B cell (primary cell): ENCODE data around the gene HNRNPU. TPM values are rescaled to one million over a fixed set of nuclear protein-coding genes. Genes with fewer than 3 reads are reported as not detected.

Experiments
- ATAC-seq: fragments of 200-7000 bp; cut with Tn5 transposase; one replicate; pipeline ENCODE4 v1.10.0; 2021; ENCODE audit warnings: low read depth, mild to moderate bottlenecking, moderate number of reproducible peaks, moderate library complexity
- CTCF ChIA-PET: fragments of 350-600 bp; sonication (Branson Sonifier 250); formaldehyde crosslinking; loops from one replicate; lab custom pipeline; 2021; ENCODE audit warnings: antibody characterized with exemption, inconsistent platforms; lab: Charles Lee
- POLR2A ChIA-PET: fragments of 350-600 bp; sonication (Branson Sonifier 250); formaldehyde crosslinking; loops from one replicate; lab custom pipeline; 2021; ENCODE audit warnings: antibody characterized with exemption; lab: Charles Lee
- DNase-seq: peaks from one replicate; pipeline ENCODE4 v3.0.0; 2013
- H2AFZ ChIP-seq: 2 replicates; pipeline ENCODE4 v1.6.1; 2012; ENCODE audit warnings: mild to moderate bottlenecking, low read depth, low read length; ENCODE audit not compliant: insufficient read depth, poor library complexity, severe bottlenecking
- H3K27ac ChIP-seq, 2 donors: 1 replicate in 1 of 2; 2 replicates in 1 of 2; pipeline ENCODE4 v1.5.1; 2012 to 2013; ENCODE audit warnings: low read length in 2 of 2, mild to moderate bottlenecking in 2 of 2, moderate library complexity in 1 of 2
- H3K27me3 ChIP-seq, 4 experiments: fragments of 200-600 bp in 1 of 4; sonication (generic) in 1 of 4; replicated peaks in 1 of 4; 1 replicate in 2 of 4; 2 replicates in 2 of 4; pipeline versions ENCODE4 v1.6.1 to v1.7.0; 2013 to 2016; ENCODE audit warnings: low read length in 3 of 4, mild to moderate bottlenecking in 2 of 4, mixed read lengths in 1 of 4, moderate library complexity in 1 of 4; ENCODE audit not compliant: insufficient read depth in 4 of 4, control insufficient read depth in 3 of 4; ENCODE audit errors: control extremely low read depth in 1 of 4
- H3K36me3 ChIP-seq, 2 experiments: replicated peaks in 1 of 2; 1 replicate in 1 of 2; 2 replicates in 1 of 2; pipeline versions ENCODE4 v1.6.1 to v1.7.1; 2013; ENCODE audit warnings: low read length in 1 of 2; ENCODE audit not compliant: insufficient read depth in 2 of 2, control insufficient read depth in 1 of 2; ENCODE audit errors: control extremely low read depth in 1 of 2, extremely low read depth in 1 of 2
- H3K4me1 ChIP-seq, 2 donors: fragments of 200-600 bp in 1 of 2; sonication (generic) in 1 of 2; 1 replicate in 1 of 2; 2 replicates in 1 of 2; pipeline versions ENCODE4 v1.5.1 to v1.6.1; 2013 to 2017; ENCODE audit warnings: low read length in 2 of 2; ENCODE audit not compliant: control insufficient read depth in 2 of 2, insufficient read depth in 2 of 2
- H3K4me2 ChIP-seq: replicated peaks from 2 replicates; pipeline ENCODE3; 2012; ENCODE audit warnings: mild to moderate bottlenecking, low read depth, low read length; ENCODE audit not compliant: poor library complexity, severe bottlenecking
- H3K4me3 ChIP-seq, 5 experiments: fragments of 200-600 bp in 1 of 5; sonication (generic) in 1 of 5; 1 replicate in 3 of 5; 2 replicates in 2 of 5; pipeline versions ENCODE4 v1.5.1 to v1.7.0; 2011 to 2016; ENCODE audit warnings: low read length in 4 of 5, mild to moderate bottlenecking in 4 of 5, low read depth in 2 of 5, control low read depth in 1 of 5, moderate library complexity in 1 of 5; ENCODE audit not compliant: insufficient read depth in 1 of 5; ENCODE audit errors: control extremely low read depth in 1 of 5, extremely low read depth in 1 of 5
- H3K79me2 ChIP-seq: fragments of 200-600 bp; sonication (generic); one replicate; pipeline ENCODE4 v1.6.0; 2016; ENCODE audit warnings: low read length; ENCODE audit not compliant: control insufficient read depth, insufficient read depth
- H3K9ac ChIP-seq: fragments of 200-600 bp; sonication (generic); 2 replicates; pipeline ENCODE4 v1.6.1; 2017; ENCODE audit warnings: mild to moderate bottlenecking, low read length, moderate library complexity
- H3K9me3 ChIP-seq, 3 donors: one replicate each; pipeline versions ENCODE4 v1.6.1 to v1.7.1; 2013; ENCODE audit warnings: low read length in 2 of 3; ENCODE audit not compliant: control insufficient read depth in 2 of 3, insufficient read depth in 1 of 3; ENCODE audit errors: control extremely low read depth in 1 of 3
- H4K20me1 ChIP-seq: 2 replicates; pipeline ENCODE4 v1.6.0; 2012; ENCODE audit warnings: mild to moderate bottlenecking, low read length; ENCODE audit not compliant: insufficient read depth, control insufficient read depth, poor library complexity, severe bottlenecking
- H3K27ac Mint-ChIP-seq: one replicate; pipeline ENCODE4 v1.8.0; 2021; ENCODE audit warnings: mixed read lengths
- H3K27me3 Mint-ChIP-seq: one replicate; pipeline ENCODE4 v1.8.0; 2021; ENCODE audit warnings: mixed read lengths
- H3K4me1 Mint-ChIP-seq: one replicate; pipeline ENCODE4 v1.8.0; 2021; ENCODE audit warnings: mixed read lengths
- H3K4me3 Mint-ChIP-seq: one replicate; pipeline ENCODE4 v1.8.0; 2021; ENCODE audit warnings: mixed read lengths
- H3K9me3 Mint-ChIP-seq: one replicate; pipeline ENCODE4 v1.8.0; 2022; ENCODE audit warnings: mixed read lengths; ENCODE audit not compliant: insufficient read depth
- EZH2 ChIP-seq: IDR thresholded peaks from 2 replicates; pipeline ENCODE4 v1.6.1; 2012; ENCODE audit warnings: borderline replicate concordance, low read depth, mild to moderate bottlenecking, moderate library complexity, low read length; ENCODE audit not compliant: insufficient read depth, poor library complexity, severe bottlenecking
- WGBS: methylation state at CpG from one replicate; pipeline ENCODE4 v1.1.5; 2013; ENCODE audit warnings: missing lambda C conversion rate; ENCODE audit not compliant: insufficient coverage; 5-methylcytosine and 5-hydroxymethylcytosine counted together
- intact Hi-C: fragments of 100-400 bp; cut with micrococcal nuclease; formaldehyde crosslinking; loops from one replicate; pipeline ENCODE4 v1.10.0; 2022
- polyA plus RNA-seq: library from polyadenylated mRNA; depleted of rRNA; stranded (reverse); fragments of >200 nt; gene quantifications from 2 replicates; pipeline ENCODE4 v1.2.3, GENCODE V29; 2012
- total RNA-seq, 2 donors: library from RNA; stranded (reverse); fragments of 120-200 nt in 1 of 2; gene quantifications; 1 replicate in 1 of 2; 2 replicates in 1 of 2; pipeline versions ENCODE4 v1.2.3 to v1.2.4, GENCODE V29; 2013 to 2022
- TF ChIP-seq, protein P1 (sequence below): fragments of 200-600 bp; IDR thresholded peaks from one replicate; pipeline ENCODE4 v1.8.0; 2022; ENCODE audit warnings: antibody characterized with exemption, mild to moderate bottlenecking

The HNRNPU gene
- total and polyA plus RNA-seq, 2 donors (not counting 1 experiment from before 2014, with no cell fraction given), result 95.2 to 406 TPM

DNA sequence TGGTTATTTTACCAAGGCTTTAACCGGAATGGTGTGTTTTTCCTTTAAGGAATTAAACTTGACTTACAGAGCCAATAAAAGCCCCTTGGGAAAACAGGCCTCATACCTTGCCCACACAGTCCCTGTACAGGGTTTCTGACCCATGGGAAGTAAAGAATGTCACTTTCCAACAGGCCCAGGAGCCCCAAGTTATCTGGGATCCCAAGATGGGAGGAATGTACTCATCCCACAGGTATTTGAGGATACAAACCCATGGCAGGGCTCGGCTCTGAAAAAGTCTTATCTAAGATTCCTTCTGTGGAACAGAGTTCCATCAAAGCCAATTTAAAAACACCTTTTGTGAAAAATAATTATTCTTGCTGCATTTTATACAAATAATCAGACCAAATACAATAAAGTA, 44.2 kb downstream of the HNRNPU start:
- Histone ChIP-seq H3K79me2 (peaks cover 4% of the 10 kb centered on the region), H3K4me1 (peaks cover 14 to 18% of the 10 kb centered on the region in 2 donors), H3K4me3 (no peak overlapping the region), H2AFZ (no peak overlapping the region), H3K27me3 (no peaks in the 10 kb centered on the region), H3K27ac (no peak overlapping the region), H3K9ac (no peak overlapping the region), H3K9me3 (no peaks in the 10 kb centered on the region), H4K20me1 (no peaks in the 10 kb centered on the region), H3K36me3 (no peaks in the 10 kb centered on the region), H3K4me2 (no peak overlapping the region)
- WGBS, result no CpG with 5 or more reads among the region's 2 CpGs
- Mint-ChIP-seq H3K27me3 (no peaks in the 10 kb centered on the region), H3K27ac (no peak overlapping the region), H3K4me1 (peaks cover 17% of the 10 kb centered on the region), H3K9me3 (no peaks in the 10 kb centered on the region), H3K4me3 (no peak overlapping the region)
- no peak for DNase-seq
- no peak for ATAC-seq
- intact Hi-C loops, result no loop called here
- TF ChIP-seq EZH2, result no peak
- TF ChIP-seq, protein P1, sequence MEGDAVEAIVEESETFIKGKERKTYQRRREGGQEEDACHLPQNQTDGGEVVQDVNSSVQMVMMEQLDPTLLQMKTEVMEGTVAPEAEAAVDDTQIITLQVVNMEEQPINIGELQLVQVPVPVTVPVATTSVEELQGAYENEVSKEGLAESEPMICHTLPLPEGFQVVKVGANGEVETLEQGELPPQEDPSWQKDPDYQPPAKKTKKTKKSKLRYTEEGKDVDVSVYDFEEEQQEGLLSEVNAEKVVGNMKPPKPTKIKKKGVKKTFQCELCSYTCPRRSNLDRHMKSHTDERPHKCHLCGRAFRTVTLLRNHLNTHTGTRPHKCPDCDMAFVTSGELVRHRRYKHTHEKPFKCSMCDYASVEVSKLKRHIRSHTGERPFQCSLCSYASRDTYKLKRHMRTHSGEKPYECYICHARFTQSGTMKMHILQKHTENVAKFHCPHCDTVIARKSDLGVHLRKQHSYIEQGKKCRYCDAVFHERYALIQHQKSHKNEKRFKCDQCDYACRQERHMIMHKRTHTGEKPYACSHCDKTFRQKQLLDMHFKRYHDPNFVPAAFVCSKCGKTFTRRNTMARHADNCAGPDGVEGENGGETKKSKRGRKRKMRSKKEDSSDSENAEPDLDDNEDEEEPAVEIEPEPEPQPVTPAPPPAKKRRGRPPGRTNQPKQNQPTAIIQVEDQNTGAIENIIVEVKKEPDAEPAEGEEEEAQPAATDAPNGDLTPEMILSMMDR, result no peak
- CTCF ChIA-PET, result interaction anchor here (1.1 kb wide), 1 partner anchor 222 kb away, joined by 5 read pairs; no protein-coding TSS in a partner anchor
- POLR2A ChIA-PET, result no interaction called here

DNA sequence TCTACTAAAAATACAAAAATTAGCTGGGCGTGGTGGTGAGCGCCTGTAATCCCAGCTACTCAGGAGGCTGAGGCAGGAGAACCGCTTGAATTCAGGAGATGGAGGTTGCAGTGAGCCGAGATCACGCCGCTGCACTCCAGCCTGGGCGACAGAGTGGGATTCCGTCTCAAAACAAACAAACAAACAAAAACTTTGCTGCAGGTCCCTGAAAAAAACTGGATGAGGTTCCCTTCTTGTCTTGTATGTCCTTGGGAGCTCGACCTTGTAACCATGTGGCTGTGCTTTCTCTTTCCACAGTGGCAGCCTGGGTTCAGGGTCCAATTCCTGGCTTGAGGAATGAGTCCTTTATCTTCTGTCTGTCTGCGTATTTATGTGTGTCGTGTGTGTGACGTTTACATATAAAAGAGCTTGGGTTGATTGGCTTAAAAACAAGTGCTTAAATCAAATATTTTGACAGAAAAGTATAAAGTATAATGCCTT, 46.9 kb downstream of the HNRNPU start:
- intact Hi-C loops, result loop anchor here (5.0 kb wide), 1 partner anchor 165 kb away; the partner anchor contains the start of gene DESI2

More for the DNA sequence above, 46.9 kb downstream of the HNRNPU start:
- Histone ChIP-seq H3K79me2 (peaks cover 4% of the 10 kb centered on the region), H3K27me3 (no peaks in the 10 kb centered on the region), H3K4me3 (no peak overlapping the region), H3K36me3 (no peaks in the 10 kb centered on the region), H3K9me3 (no peaks in the 10 kb centered on the region), H3K9ac (no peak overlapping the region), H3K4me2 (no peak overlapping the region), H4K20me1 (no peaks in the 10 kb centered on the region), H2AFZ (no peak overlapping the region), H3K4me1 (peaks cover 20 to 28% of the 10 kb centered on the region in 2 donors), H3K27ac (no peak overlapping the region)
- POLR2A ChIA-PET, result interaction anchor here (0.5 to 3.6 kb wide), 3 partner anchors 13 to 46 kb away, joined by 3 to 26 read pairs (median 4); partner anchors contain the start of gene COX20
- CTCF ChIA-PET, result no interaction called here
- Mint-ChIP-seq H3K9me3 (no peaks in the 10 kb centered on the region), H3K4me3 (peak overlapping the region; percentile 45), H3K27me3 (no peaks in the 10 kb centered on the region), H3K4me1 (peaks cover 27% of the 10 kb centered on the region), H3K27ac (no peak overlapping the region)
- no peak for ATAC-seq
- WGBS, result 100% methylated on average over 1 of the region's 12 CpGs
- DNase-seq, result no peak
- TF ChIP-seq EZH2, result no peak
- TF ChIP-seq, protein P1, result no peak
